Measurements from ENCODE around the gene TSHZ2.
"Not testable (repeated sequence)": the region's sequence is repeated elsewhere in the genome, so short reads cannot be mapped to it uniquely, and the experiment has no call there.

TSHZ2 gene

DNA sequence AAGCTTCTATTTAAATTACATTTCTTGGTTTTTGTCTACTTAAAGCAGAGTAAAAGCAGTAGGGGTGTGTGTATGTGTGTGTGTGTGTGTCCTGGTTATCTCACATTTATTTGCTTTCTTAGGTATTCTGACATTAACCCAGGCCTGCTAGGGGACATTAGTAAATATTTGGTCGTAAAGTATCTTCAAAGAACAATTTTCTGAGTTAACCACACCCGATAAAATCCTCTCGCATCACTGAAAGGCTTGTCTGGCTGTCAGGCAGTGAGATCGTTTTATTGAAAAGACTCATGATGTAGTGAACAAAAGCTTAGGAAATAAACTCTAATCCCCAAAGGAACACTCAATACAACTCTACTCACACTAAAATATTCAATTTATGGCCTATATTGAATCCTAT is 543.6 kb downstream of the TSHZ2 start:
- no peak for DNase-seq (ENCODE audit: low read depth)
- no peak overlapping the region for H3K4me3 ChIP-seq (ENCODE audit: low read depth, low read length)
- TF ChIP-seq, protein P1, sequence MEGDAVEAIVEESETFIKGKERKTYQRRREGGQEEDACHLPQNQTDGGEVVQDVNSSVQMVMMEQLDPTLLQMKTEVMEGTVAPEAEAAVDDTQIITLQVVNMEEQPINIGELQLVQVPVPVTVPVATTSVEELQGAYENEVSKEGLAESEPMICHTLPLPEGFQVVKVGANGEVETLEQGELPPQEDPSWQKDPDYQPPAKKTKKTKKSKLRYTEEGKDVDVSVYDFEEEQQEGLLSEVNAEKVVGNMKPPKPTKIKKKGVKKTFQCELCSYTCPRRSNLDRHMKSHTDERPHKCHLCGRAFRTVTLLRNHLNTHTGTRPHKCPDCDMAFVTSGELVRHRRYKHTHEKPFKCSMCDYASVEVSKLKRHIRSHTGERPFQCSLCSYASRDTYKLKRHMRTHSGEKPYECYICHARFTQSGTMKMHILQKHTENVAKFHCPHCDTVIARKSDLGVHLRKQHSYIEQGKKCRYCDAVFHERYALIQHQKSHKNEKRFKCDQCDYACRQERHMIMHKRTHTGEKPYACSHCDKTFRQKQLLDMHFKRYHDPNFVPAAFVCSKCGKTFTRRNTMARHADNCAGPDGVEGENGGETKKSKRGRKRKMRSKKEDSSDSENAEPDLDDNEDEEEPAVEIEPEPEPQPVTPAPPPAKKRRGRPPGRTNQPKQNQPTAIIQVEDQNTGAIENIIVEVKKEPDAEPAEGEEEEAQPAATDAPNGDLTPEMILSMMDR (IDR thresholded peaks at IDR 0.05; ENCODE audit: low read depth, low read length, missing control alignments), result no peak

DNA sequence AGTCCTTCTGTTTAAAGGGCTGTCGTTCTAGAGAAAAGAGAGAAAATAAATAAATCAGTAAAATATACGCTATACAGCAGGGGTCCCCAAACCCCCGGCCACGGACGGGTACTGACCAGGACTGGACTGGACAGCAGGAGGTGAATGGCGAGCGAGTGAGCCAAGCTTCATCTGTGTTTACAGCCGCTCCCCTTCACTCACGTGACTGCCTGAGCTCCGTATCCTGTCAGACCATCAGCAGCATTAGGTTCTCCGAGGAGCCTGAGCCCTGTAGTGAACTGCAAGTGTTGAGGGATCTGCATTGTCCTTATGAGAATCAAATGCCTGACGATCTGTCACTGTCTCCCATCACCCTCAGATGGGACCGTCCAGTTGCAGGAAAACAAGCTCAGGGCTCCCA is 545.0 kb downstream of the TSHZ2 start:
- DNase-seq (ENCODE audit: low read depth), result no peak
- TF ChIP-seq, protein P1 (IDR thresholded peaks at IDR 0.05; ENCODE audit: low read depth, low read length, missing control alignments), result no peak
- H3K4me3 ChIP-seq (ENCODE audit: low read depth, low read length), result no peak overlapping the region

DNA sequence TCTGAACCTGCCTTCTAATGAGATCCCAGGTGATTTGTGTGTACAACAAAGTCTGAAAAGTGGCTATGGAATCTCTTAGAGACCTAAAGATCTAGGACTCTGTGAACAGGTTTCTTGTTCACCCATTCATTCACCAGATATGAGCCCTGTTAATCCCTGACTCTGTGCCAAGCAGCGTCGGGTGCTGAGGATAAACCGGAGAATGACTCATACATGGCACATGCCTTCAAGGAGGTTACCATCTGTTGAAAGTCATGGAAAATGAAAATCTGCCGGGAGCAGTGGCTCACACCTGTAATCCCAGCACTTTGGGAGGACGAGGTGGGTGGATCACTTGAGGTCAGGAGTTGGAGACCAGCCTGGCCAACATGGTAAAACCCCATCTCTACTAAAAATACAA is 549.3 kb downstream of the TSHZ2 start:
- DNase-seq (ENCODE audit: low read depth); H3K4me3 ChIP-seq (ENCODE audit: low read depth, low read length): not testable (repeated sequence)

DNA sequence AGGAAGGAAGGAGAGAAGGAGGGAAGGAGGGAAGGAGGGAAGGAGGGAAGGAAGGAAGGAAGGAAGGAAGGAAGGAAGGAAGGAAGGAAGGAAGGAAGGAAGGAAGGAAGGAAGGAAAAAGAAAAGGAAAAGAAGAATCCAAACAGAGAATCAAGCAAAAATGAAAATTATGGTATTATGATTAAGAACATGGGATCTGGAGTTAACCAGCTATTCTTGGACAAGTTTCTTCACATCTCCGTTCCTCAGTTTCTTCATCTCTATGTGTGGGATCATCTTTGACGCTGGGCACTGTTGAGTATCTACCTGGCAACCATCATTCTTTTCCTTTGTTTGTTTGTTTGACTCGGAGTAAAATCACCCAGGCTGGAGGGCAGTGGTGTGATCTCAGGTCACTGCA is 549.9 kb downstream of the TSHZ2 start:
- H3K4me3 ChIP-seq (ENCODE audit: low read depth, low read length), result no peak overlapping the region
- DNase-seq (ENCODE audit: low read depth), result no peak
- TF ChIP-seq, protein P1 (IDR thresholded peaks at IDR 0.05; ENCODE audit: low read depth, low read length, missing control alignments), result no peak

DNA sequence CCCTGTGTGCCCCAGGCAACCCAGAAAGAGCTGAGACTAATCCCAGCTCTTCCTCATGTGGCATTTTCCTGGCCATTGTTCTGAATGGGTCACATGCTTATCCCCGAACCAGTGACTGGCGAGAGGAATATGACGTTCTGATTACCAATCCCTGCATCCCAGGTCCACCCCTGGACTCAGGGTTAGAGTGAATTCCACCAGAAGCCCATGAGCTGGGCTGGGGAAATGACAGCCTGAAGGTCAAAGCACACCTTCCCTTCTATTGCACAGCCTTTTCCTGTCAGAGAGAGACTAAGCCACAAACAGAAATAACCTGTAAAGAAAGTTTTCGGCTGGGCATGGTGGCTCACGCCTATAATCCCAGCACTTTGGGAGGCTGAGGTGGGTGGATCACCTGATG is 550.5 kb downstream of the TSHZ2 start:
- DNase-seq (ENCODE audit: low read depth), result no peak
- TF ChIP-seq, protein P1 (IDR thresholded peaks at IDR 0.05; ENCODE audit: low read depth, low read length, missing control alignments), result no peak
- no peak overlapping the region for H3K4me3 ChIP-seq (ENCODE audit: low read depth, low read length)

DNA sequence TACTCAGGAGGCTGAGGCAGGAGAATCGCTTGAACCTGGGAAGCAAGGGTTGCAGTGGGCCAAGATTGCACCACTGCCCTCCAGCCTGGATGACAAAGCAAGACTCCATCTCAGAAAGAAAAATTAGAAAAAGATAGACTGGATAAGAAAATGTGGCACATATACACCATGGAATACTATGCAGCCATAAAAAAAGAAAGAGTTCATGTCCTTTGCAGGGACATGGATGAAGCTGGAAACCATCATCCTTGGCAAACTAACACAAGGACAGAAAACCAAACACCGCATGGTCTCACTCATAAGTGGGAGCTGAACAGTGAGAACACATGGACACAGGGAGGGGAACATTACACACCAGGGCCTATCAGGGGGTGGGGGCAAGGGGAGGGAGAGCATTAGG is 551.5 kb downstream of the TSHZ2 start:
- not testable (repeated sequence) for DNase-seq (ENCODE audit: low read depth)

DNA sequence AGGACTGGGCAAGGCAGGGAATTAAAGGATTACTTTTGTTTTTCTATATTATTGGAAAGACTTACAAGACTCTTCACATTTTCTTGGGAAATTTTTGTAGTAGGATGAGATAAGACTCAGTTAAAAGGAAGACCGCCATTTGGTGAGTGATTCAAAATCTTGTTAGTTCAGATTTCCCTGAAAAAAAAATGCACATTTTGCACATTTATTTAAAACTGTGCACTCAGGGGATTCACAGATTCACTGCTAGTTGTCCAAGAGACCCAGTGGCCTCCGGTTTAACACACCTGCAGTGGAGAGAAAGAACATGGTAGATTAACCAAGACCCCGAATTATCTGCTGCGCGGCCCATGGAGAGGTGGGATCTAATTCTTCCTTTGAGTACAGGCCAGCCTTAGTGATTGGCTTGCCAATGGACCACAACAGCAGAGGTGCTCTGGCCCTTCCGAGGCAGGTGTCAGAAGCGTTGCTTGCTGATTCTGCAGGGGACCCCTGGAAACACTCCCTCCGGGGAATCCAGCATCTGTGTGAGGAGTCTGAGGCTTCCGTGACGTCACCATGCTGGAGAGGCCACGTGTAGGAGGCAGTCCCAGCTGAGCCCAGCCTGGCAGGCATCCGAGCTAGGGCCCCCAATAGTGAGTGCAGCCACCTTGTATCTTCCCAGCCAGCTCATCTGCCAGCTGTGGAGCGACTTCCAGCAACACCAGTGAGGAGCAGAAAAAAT is 552.6 kb downstream of the TSHZ2 start:
- H3K4me3 ChIP-seq (ENCODE audit: low read depth, low read length), result no peak overlapping the region
- TF ChIP-seq, protein P1 (IDR thresholded peaks at IDR 0.05; ENCODE audit: low read depth, low read length, missing control alignments), result no peak
- no peak for DNase-seq (ENCODE audit: low read depth)

More for the DNA sequence above, 551.5 kb downstream of the TSHZ2 start:
- H3K4me3 ChIP-seq (ENCODE audit: low read depth, low read length), result not testable (repeated sequence)

DNA sequence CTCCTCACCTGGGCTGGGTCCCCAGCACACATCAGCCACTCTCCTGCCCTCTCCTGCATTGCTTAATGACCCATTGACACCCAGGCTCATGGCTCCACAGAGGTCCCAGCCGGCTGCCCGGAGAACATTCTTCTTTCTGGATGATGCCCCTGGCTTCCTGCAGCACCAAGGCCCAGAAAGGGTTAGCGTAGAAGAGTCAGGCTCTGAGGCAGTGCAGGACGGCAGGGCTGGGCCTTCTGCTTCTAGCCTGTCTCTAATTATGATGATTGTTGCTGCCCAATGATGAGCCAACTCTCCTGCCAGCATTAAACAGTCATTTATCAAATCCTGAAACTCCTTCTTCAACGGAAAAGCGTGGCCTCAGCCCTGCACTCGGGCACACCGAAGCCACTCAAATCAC is 555.0 kb downstream of the TSHZ2 start:
- DNase-seq (ENCODE audit: low read depth), result no peak
- TF ChIP-seq, protein P1 (IDR thresholded peaks at IDR 0.05; ENCODE audit: low read depth, low read length, missing control alignments), result no peak
- H3K4me3 ChIP-seq (ENCODE audit: low read depth, low read length), result no peak overlapping the region

Measured in GM12864 (cell line).